D721Med (cell line): ENCODE measurements around the gene RPL35A.

ENCODE experiments used
- DNase-seq: peaks from one replicate; pipeline ENCODE4 v3.0.0; 2011; ENCODE audit warnings: low spot score; ENCODE audit not compliant: insufficient read length
- FAIRE-seq: peaks from 2 replicates; lab custom pipeline; 2011; peaks lifted over from hg19 to GRCh38; lab: Jason Lieb, UNC
- CTCF ChIP-seq: IDR thresholded peaks from 2 replicates; pipeline ENCODE4 v1.5.1; 2012; ENCODE audit warnings: mild to moderate bottlenecking, control low read depth; ENCODE audit not compliant: insufficient read depth; ENCODE audit errors: missing control alignments

The RPL35A gene

GRCh38 chr3:197942956-197943556 lies 6.9 kb upstream of the RPL35A start:
- TF ChIP-seq CTCF = peak; percentile 76
- FAIRE-seq (peak; percentile 56), DNase-seq (no peak)

GRCh38 chr3:197949191-197949777 lies 706 bp upstream of the RPL35A start:
- DNase-seq (no peak), FAIRE-seq (no peak)
- no peak for TF ChIP-seq CTCF

- DNase-seq = no peak
These were observed 679 bp downstream of the RPL35A start for GRCh38 chr3:197950677-197951061.

GRCh38 chr3:197951392-197951990 lies 1.5 kb downstream of the RPL35A start:
- FAIRE-seq = no peak
- no peak for DNase-seq
- TF ChIP-seq CTCF = no peak

More at GRCh38 chr3:197950677-197951061, 679 bp downstream of the RPL35A start:
- no peak for FAIRE-seq
- no peak for TF ChIP-seq CTCF

GRCh38 chr3:197952440-197952839 lies 2.5 kb downstream of the RPL35A start:
- TF ChIP-seq CTCF = no peak
- no peak for FAIRE-seq

GRCh38 chr3:197953325-197953724 lies 3.3 kb downstream of the RPL35A start:
- no peak for DNase-seq
- no peak for FAIRE-seq
- no peak for TF ChIP-seq CTCF

More at GRCh38 chr3:197952440-197952839, 2.5 kb downstream of the RPL35A start:
- no peak for DNase-seq

GRCh38 chr3:197953881-197954280 lies 3.9 kb downstream of the RPL35A start:
- no peak for DNase-seq
- TF ChIP-seq CTCF = no peak
- FAIRE-seq = no peak
